HFFc6 (cell line): ENCODE results near the gene DYNC1I1. TPM values are rescaled to one million over a fixed set of nuclear protein-coding genes. Genes with fewer than 3 reads are reported as not detected.

Experiments used
- DNase-seq: peaks from one replicate; pipeline ENCODE4 v3.0.0-alpha.2; 2018
- H3K27ac Mint-ChIP-seq: 2 replicates; pipeline ENCODE4 v1.8.0; 2020; ENCODE audit warnings: mild to moderate bottlenecking, mixed read lengths
- H3K27me3 Mint-ChIP-seq: 2 replicates; pipeline ENCODE4 v1.8.0; 2021; ENCODE audit warnings: mild to moderate bottlenecking, moderate library complexity, mixed read lengths; ENCODE audit not compliant: insufficient read depth
- H3K36me3 Mint-ChIP-seq: 2 replicates; pipeline ENCODE4 v1.8.0; 2021; ENCODE audit warnings: low read depth, mixed read lengths
- H3K4me1 Mint-ChIP-seq: 2 replicates; pipeline ENCODE4 v1.8.0; 2020; ENCODE audit warnings: low read depth, mixed read lengths
- H3K4me3 Mint-ChIP-seq: 2 replicates; pipeline ENCODE4 v1.8.0; 2020; ENCODE audit warnings: mild to moderate bottlenecking, moderate library complexity, mixed read lengths
- H3K9me3 Mint-ChIP-seq: 2 replicates; pipeline ENCODE4 v1.8.0; 2020; ENCODE audit warnings: mild to moderate bottlenecking, mixed read lengths
- total RNA-seq, 6 experiments: library from RNA; stranded (reverse); fragmentation: NEBNext Ultra II Directional; extraction: Animal tissue kit (Norgen Biotek cat#: 25700); gene quantifications; 2 replicates in 1 of 6; 3 replicates in 5 of 6; pipeline ENCODE4 v1.2.3, GENCODE V29; 2021
- TF ChIP-seq, protein P1 (sequence below): fragments of 200-600 bp; sonication (generic); IDR thresholded peaks from 2 replicates; pipeline ENCODE4 v1.5.0; 2021; ENCODE audit warnings: antibody characterized with exemption, mild to moderate bottlenecking

The DYNC1I1 gene
- total RNA-seq, 6 experiments from 2014 or later, result 0.08 to 0.34 (median 0.14) TPM; not detected in 1

DNA sequence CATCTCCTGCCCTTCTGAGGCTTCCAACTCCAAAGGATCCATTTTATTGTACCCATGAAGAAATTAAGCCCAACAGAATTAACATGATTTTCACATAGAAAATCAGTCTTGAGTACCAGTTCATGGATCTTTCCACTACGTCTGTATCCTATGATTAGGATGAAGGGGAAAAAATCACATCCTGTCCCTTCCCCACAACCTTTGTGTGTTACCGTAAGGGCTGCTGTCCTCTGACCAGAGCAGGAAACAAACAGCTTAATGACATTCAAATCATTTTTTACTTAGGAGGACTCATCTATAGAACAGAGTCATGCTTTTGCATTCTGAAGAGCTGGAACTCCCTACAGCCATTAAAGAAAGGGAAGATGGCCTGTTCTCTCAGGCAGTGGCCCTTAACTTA is 241.5 kb downstream of the DYNC1I1 start:
- Mint-ChIP-seq H3K36me3 (no peaks in the 10 kb centered on the region), H3K4me3 (no peak overlapping the region), H3K27me3 (0 out of 2 replicates have a peak, but pooled peaks cover 2% of the 10 kb centered on the region), H3K9me3 (peaks cover 16% of the 10 kb centered on the region; the same call in 1 of the 2 replicates), H3K4me1 (no peaks in the 10 kb centered on the region), H3K27ac (no peak overlapping the region)
- DNase-seq, result no peak
- TF ChIP-seq, protein P1, sequence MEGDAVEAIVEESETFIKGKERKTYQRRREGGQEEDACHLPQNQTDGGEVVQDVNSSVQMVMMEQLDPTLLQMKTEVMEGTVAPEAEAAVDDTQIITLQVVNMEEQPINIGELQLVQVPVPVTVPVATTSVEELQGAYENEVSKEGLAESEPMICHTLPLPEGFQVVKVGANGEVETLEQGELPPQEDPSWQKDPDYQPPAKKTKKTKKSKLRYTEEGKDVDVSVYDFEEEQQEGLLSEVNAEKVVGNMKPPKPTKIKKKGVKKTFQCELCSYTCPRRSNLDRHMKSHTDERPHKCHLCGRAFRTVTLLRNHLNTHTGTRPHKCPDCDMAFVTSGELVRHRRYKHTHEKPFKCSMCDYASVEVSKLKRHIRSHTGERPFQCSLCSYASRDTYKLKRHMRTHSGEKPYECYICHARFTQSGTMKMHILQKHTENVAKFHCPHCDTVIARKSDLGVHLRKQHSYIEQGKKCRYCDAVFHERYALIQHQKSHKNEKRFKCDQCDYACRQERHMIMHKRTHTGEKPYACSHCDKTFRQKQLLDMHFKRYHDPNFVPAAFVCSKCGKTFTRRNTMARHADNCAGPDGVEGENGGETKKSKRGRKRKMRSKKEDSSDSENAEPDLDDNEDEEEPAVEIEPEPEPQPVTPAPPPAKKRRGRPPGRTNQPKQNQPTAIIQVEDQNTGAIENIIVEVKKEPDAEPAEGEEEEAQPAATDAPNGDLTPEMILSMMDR, result no peak

DNA sequence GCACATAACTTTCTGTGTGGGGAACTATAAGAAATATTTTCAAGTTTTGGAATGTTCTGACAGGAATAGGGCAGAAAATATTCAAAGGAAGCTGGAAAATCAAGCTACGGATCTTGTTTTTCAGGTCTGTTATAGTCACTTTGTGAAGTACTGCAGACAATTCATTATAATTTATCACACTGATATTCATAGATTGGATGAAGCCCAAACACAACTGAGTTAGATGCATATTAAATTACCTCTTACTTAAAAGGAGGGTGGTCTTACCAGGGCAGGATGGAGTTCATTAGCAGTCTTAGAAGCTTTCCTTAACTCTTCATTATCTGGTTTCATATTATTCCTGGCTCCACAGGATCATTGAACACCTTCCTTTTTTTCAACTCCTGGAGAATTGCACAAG is 242.3 kb downstream of the DYNC1I1 start:
- DNase-seq, result no peak
- no peak overlapping the region for H3K27ac Mint-ChIP-seq
- no peaks in the 10 kb centered on the region for H3K36me3 Mint-ChIP-seq
- TF ChIP-seq, protein P1, result no peak
- 0 out of 2 replicates have a peak, but pooled peaks cover 2% of the 10 kb centered on the region for H3K27me3 Mint-ChIP-seq
- no peaks in the 10 kb centered on the region for H3K4me1 Mint-ChIP-seq
- peaks cover 10% of the 10 kb centered on the region; the same call in 1 of the 2 replicates for H3K9me3 Mint-ChIP-seq
- no peak overlapping the region for H3K4me3 Mint-ChIP-seq

- TF ChIP-seq, protein P1, result no peak
- no peak overlapping the region for H3K27ac Mint-ChIP-seq
- peaks cover 10% of the 10 kb centered on the region for H3K9me3 Mint-ChIP-seq
- no peak for DNase-seq
- no peaks in the 10 kb centered on the region for H3K4me1 Mint-ChIP-seq
- H3K36me3 Mint-ChIP-seq, result no peaks in the 10 kb centered on the region
- no peak overlapping the region for H3K4me3 Mint-ChIP-seq
- H3K27me3 Mint-ChIP-seq, result 0 out of 2 replicates have a peak, but pooled peaks cover 2% of the 10 kb centered on the region
Observed at GRCh38 chr7:96016056-96016586, 243.8 kb downstream of the DYNC1I1 start.

GRCh38 chr7:96016735-96017134 is 244.4 kb downstream of the DYNC1I1 start:
- H3K9me3 Mint-ChIP-seq, result peaks cover 10% of the 10 kb centered on the region
- DNase-seq, result no peak

DNA sequence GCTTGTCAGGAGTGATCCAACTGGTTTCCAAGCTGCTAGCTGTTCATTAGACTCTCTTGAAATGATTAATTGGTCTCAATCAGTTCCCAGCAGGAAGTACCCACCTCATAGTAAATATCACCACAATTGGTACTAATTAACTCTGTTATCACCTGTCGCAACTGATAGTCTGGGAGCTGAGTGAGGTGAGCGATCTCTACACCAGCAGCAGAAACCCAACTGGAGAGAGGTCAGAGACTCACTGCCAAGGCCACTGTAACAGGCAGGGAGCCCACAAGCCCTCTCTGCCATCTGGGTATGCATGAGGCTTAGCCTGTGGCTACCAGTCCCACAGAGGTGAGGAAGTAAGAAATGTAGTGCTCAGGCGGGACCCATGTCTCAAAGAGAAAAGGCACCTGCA is 245.5 kb downstream of the DYNC1I1 start:
- Mint-ChIP-seq H3K4me1 (no peaks in the 10 kb centered on the region), H3K27me3 (no peaks in the 10 kb centered on the region), H3K27ac (no peak overlapping the region), H3K9me3 (peaks cover 12% of the 10 kb centered on the region), H3K4me3 (no peak overlapping the region), H3K36me3 (no peaks in the 10 kb centered on the region)
- TF ChIP-seq, protein P1, result no peak
- DNase-seq, result no peak

More at GRCh38 chr7:96016735-96017134, 244.4 kb downstream of the DYNC1I1 start:
- Mint-ChIP-seq H3K4me3 (no peak overlapping the region), H3K4me1 (no peaks in the 10 kb centered on the region), H3K27me3 (0 out of 2 replicates have a peak, but pooled peaks cover 2% of the 10 kb centered on the region), H3K27ac (no peak overlapping the region), H3K36me3 (no peaks in the 10 kb centered on the region)
- TF ChIP-seq, protein P1, result no peak
